CD14-positive monocyte (primary cell): ENCODE results near the gene FAM53B. TPM values are rescaled to one million over a fixed set of nuclear protein-coding genes. Genes with fewer than 3 reads are reported as not detected.

Experiments
- DNase-seq, 3 donors: peaks; one replicate each; pipeline ENCODE4 v3.0.0-alpha.2; 2011 to 2022
- H2AFZ ChIP-seq: 2 replicates; pipeline ENCODE4 v1.6.0; 2012; ENCODE audit warnings: mild to moderate bottlenecking, low read depth, low read length, inconsistent platforms; ENCODE audit not compliant: insufficient read depth, poor library complexity, severe bottlenecking
- H3K27ac ChIP-seq, 2 donors: 1 replicate in 1 of 2; 2 replicates in 1 of 2; pipeline ENCODE4 v1.5.1; 2012 to 2013; ENCODE audit warnings: low read length in 2 of 2, control low read depth in 1 of 2, inconsistent platforms in 1 of 2, low read depth in 1 of 2, mild to moderate bottlenecking in 1 of 2
- H3K27me3 ChIP-seq, 2 donors: one replicate each; pipeline versions ENCODE4 v1.6.0 to v1.6.1; 2011 to 2013; ENCODE audit warnings: low read length in 2 of 2; ENCODE audit not compliant: control insufficient read depth in 2 of 2, insufficient read depth in 2 of 2
- H3K36me3 ChIP-seq, 2 donors: replicated peaks in 1 of 2; 1 replicate in 1 of 2; 2 replicates in 1 of 2; pipeline versions ENCODE4 v1.5.1 to v1.6.1; 2012 to 2013; ENCODE audit warnings: low read length in 2 of 2, control low read depth in 1 of 2, inconsistent platforms in 1 of 2, mild to moderate bottlenecking in 1 of 2; ENCODE audit not compliant: insufficient read depth in 2 of 2, control insufficient read depth in 1 of 2
- H3K4me1 ChIP-seq, 2 donors: 1 replicate in 1 of 2; 2 replicates in 1 of 2; pipeline versions ENCODE4 v1.5.1 to v1.6.1; 2012 to 2013; ENCODE audit warnings: low read length in 2 of 2, control low read depth in 1 of 2, inconsistent platforms in 1 of 2, mild to moderate bottlenecking in 1 of 2, moderate library complexity in 1 of 2; ENCODE audit not compliant: insufficient read depth in 2 of 2, control insufficient read depth in 1 of 2
- H3K4me2 ChIP-seq: replicated peaks from 2 replicates; pipeline ENCODE3; 2012; ENCODE audit warnings: low read length, moderate library complexity, mild to moderate bottlenecking; ENCODE audit not compliant: poor library complexity, severe bottlenecking; ENCODE audit errors: extremely low read depth
- H3K4me3 ChIP-seq, 3 experiments: fragments of 200-600 bp in 1 of 3; sonication (generic) in 1 of 3; replicated peaks in 1 of 3; 1 replicate in 2 of 3; 2 replicates in 1 of 3; pipeline ENCODE4 v1.5.1; 2011 to 2013; ENCODE audit warnings: low read length in 3 of 3, mild to moderate bottlenecking in 3 of 3, control low read depth in 2 of 3, low read depth in 2 of 3, inconsistent platforms in 1 of 3, moderate library complexity in 1 of 3
- H3K79me2 ChIP-seq: 2 replicates; pipeline ENCODE4 v1.6.0; 2012; ENCODE audit warnings: mild to moderate bottlenecking, control low read depth, inconsistent platforms, low read length, moderate library complexity; ENCODE audit not compliant: insufficient read depth
- H3K9ac ChIP-seq: 2 replicates; pipeline ENCODE4 v1.6.0; 2017; ENCODE audit warnings: low read length, mild to moderate bottlenecking; ENCODE audit not compliant: insufficient read depth, poor library complexity, severe bottlenecking
- H3K9me3 ChIP-seq, 2 donors: replicated peaks in 1 of 2; 1 replicate in 1 of 2; 2 replicates in 1 of 2; pipeline versions ENCODE4 v1.5.1 to v1.6.1; 2012 to 2013; ENCODE audit warnings: low read length in 2 of 2, control low read depth in 1 of 2; ENCODE audit not compliant: control insufficient read depth in 1 of 2, insufficient read depth in 1 of 2
- H4K20me1 ChIP-seq: 2 replicates; pipeline ENCODE4 v1.6.0; 2012; ENCODE audit warnings: mild to moderate bottlenecking, low read length, control low read depth, moderate library complexity; ENCODE audit not compliant: insufficient read depth
- H3K27ac Mint-ChIP-seq, 7 donors: one replicate each; pipeline ENCODE4 v1.8.0; 2020; ENCODE audit warnings: mild to moderate bottlenecking in 7 of 7, mixed read lengths in 7 of 7, moderate library complexity in 6 of 7, inconsistent platforms in 2 of 7
- H3K27me3 Mint-ChIP-seq, 3 donors: one replicate each; pipeline ENCODE4 v1.8.0; 2021 to 2022; ENCODE audit warnings: low read depth in 3 of 3, mild to moderate bottlenecking in 3 of 3, mixed read lengths in 3 of 3, moderate library complexity in 3 of 3, inconsistent platforms in 1 of 3
- H3K36me3 Mint-ChIP-seq, 2 donors: one replicate each; pipeline ENCODE4 v1.8.0; 2020; ENCODE audit warnings: mixed read lengths in 2 of 2, inconsistent platforms in 1 of 2, mild to moderate bottlenecking in 1 of 2
- H3K4me1 Mint-ChIP-seq: one replicate; pipeline ENCODE4 v1.8.0; 2020; ENCODE audit warnings: mild to moderate bottlenecking, mixed read lengths
- H3K4me3 Mint-ChIP-seq, 2 donors: one replicate each; pipeline ENCODE4 v1.8.0; 2020; ENCODE audit warnings: mild to moderate bottlenecking in 2 of 2, mixed read lengths in 2 of 2, moderate library complexity in 1 of 2
- H3K9me3 Mint-ChIP-seq, 7 donors: one replicate each; pipeline ENCODE4 v1.8.0; 2020 to 2022; ENCODE audit warnings: mixed read lengths in 7 of 7, mild to moderate bottlenecking in 6 of 7, moderate library complexity in 6 of 7, inconsistent platforms in 2 of 7
- WGBS: methylation state at CpG from one replicate; pipeline ENCODE4 v1.1.5; 2013; ENCODE audit warnings: missing lambda C conversion rate; ENCODE audit not compliant: insufficient coverage; 5-methylcytosine and 5-hydroxymethylcytosine counted together
- intact Hi-C, 2 donors: fragments of 100-400 bp; cut with micrococcal nuclease; formaldehyde crosslinking; loops; one replicate each; pipeline versions ENCODE4 v1.15.0 to v1.15.1; 2023
- polyA plus RNA-seq, 3 donors: library from polyadenylated mRNA; depleted of rRNA in 1 of 3; unstranded in 2 of 3; stranded (reverse) in 1 of 3; fragments of 300-500 nt in 2 of 3; fragments of >200 nt in 1 of 3; fragmentation: Illumina TruSeq in 2 of 3; gene quantifications; 1 replicate in 2 of 3; 2 replicates in 1 of 3; pipeline ENCODE4 v1.2.3, GENCODE V29; 2012 to 2021
- TF ChIP-seq, protein P1 (sequence below): fragments of 200-600 bp; IDR thresholded peaks from one replicate; pipeline ENCODE4 v1.8.0; 2022; ENCODE audit warnings: antibody characterized with exemption, mild to moderate bottlenecking

The FAM53B gene
- polyA plus RNA-seq, 3 donors, result 5.8 to 23.3 (median 12.6) TPM

DNA sequence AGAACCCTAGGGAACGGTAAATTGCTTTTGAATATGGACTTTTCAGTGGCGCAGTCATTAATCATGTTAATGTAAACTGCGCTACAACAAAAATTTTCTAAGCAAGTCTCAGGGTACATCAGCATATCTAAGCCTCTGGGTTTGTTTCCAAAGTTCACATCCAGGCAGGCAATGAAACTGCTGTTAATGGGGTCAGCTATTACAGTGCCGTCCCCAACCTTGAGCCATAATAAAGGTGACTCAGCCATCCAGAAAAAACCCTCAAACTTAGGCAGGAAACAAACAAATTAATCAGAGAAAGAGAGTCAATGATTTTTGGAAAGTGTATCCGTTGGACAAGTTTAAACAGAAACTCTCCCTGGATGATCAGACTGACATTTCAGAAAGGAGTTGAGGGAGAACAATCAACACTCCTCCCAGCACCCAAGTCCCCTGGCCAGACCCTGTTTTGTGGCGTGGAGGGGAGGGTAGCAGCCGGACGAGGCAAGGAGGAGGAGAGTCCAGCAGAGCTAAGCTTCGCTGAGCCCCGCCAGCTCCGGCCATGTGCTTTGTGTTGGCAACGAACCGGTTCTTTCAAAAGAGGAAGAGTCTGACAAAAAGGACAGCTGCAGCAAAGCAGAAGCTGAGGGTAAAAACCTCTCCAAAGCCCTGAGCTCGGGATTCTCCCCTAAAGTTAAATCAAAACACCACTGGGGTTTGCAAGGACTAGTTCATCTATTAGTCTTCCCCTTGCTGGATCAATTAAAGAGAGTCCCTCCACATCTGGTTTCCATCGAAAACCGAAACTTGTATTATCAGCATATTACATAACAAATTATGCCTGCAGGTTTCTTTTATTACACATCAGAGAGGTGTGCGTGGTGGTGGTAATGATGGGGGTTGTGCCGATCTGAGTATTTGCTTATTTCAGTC lies 3.6 kb downstream of the FAM53B start:
- no peaks in the 10 kb centered on the region for H3K27me3 ChIP-seq
- peaks cover 76% of the 10 kb centered on the region for H4K20me1 ChIP-seq
- TF ChIP-seq, protein P1, sequence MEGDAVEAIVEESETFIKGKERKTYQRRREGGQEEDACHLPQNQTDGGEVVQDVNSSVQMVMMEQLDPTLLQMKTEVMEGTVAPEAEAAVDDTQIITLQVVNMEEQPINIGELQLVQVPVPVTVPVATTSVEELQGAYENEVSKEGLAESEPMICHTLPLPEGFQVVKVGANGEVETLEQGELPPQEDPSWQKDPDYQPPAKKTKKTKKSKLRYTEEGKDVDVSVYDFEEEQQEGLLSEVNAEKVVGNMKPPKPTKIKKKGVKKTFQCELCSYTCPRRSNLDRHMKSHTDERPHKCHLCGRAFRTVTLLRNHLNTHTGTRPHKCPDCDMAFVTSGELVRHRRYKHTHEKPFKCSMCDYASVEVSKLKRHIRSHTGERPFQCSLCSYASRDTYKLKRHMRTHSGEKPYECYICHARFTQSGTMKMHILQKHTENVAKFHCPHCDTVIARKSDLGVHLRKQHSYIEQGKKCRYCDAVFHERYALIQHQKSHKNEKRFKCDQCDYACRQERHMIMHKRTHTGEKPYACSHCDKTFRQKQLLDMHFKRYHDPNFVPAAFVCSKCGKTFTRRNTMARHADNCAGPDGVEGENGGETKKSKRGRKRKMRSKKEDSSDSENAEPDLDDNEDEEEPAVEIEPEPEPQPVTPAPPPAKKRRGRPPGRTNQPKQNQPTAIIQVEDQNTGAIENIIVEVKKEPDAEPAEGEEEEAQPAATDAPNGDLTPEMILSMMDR, result no peak
- H2AFZ ChIP-seq, result no peak overlapping the region
- intact Hi-C loops, result loop anchor here (2.0 to 5.0 kb wide), 6 partner anchors 18 to 98 kb away; no protein-coding TSS in a partner anchor
- peak overlapping the region; percentile 63 to 83 for H3K27ac ChIP-seq
- H3K4me3 ChIP-seq, result peak overlapping the region in 1 of 3 experiments; percentile 89
- H3K79me2 ChIP-seq, result peaks cover 76% of the 10 kb centered on the region
- H3K9ac ChIP-seq, result peak overlapping the region; percentile 31
- H3K4me2 ChIP-seq, result peak overlapping the region; percentile 93
- DNase-seq, result peak; percentile 69 to 74 (median 69)
- Mint-ChIP-seq H3K4me1 (peaks cover 72% of the 10 kb centered on the region), H3K36me3 (peaks cover 31 to 35% of the 10 kb centered on the region in 2 donors), H3K4me3 (peak overlapping the region; percentile 99 to 100), H3K27me3 (peaks cover 2% of the 10 kb centered on the region in 3 donors), H3K27ac (peak overlapping the region; percentile 86 to 96 (median 92)), H3K9me3 (no peaks in the 10 kb centered on the region)
- peaks cover 0 to 18% of the 10 kb centered on the region in 2 donors for H3K36me3 ChIP-seq
- no peaks in the 10 kb centered on the region for H3K9me3 ChIP-seq
- WGBS, result 19% methylated on average over 11 of the region's 18 CpGs
- peaks cover 37 to 44% of the 10 kb centered on the region in 2 donors for H3K4me1 ChIP-seq

DNA sequence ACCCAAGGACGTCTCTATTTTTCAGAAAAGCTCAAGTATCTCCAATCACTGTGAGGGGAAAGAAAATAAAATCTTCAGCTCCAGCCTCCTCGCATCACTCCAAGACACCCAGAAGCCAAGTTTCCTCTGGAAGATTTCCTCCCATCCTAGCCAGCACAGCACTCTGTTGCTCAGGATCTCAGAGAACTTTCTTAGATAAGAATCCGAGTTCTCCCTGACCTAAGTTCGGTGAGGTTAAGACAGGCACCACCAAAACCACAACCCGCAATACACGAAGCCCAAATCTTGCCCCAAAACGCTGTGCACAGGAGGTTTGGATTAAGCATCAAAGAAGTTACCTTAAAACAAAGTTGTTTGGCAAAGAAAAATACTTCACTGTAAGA lies 4.2 kb downstream of the FAM53B start:
- peaks cover 2% of the 10 kb centered on the region in 3 donors for H3K27me3 Mint-ChIP-seq
- DNase-seq, result no peak
- H3K4me1 Mint-ChIP-seq, result peaks cover 72% of the 10 kb centered on the region
- H3K9ac ChIP-seq, result no peak overlapping the region
- peaks cover 0 to 24% of the 10 kb centered on the region in 2 donors for H3K36me3 ChIP-seq
- TF ChIP-seq, protein P1, result no peak
- no peaks in the 10 kb centered on the region for H3K9me3 ChIP-seq
- H3K4me3 ChIP-seq, result no peak overlapping the region
- H2AFZ ChIP-seq, result no peak overlapping the region
- H3K36me3 Mint-ChIP-seq, result peaks cover 34 to 40% of the 10 kb centered on the region in 2 donors
- peak overlapping the region; percentile 93 for H3K4me2 ChIP-seq
- H3K4me1 ChIP-seq, result peaks cover 37 to 39% of the 10 kb centered on the region in 2 donors
- WGBS, result 36% methylated on average over 2 of the region's 7 CpGs
- H3K79me2 ChIP-seq, result peaks cover 83% of the 10 kb centered on the region
- intact Hi-C loops, result loop anchor here (2.0 to 5.0 kb wide), 6 partner anchors 17 to 98 kb away; no protein-coding TSS in a partner anchor
- peaks cover 80% of the 10 kb centered on the region for H4K20me1 ChIP-seq
- peak overlapping the region; percentile 99 to 100 for H3K4me3 Mint-ChIP-seq
- peak overlapping the region in 1 of 2 donors; percentile 83 for H3K27ac ChIP-seq
- H3K27me3 ChIP-seq, result no peaks in the 10 kb centered on the region
- peak overlapping the region in 4 of 7 donors; percentile 41 to 96 (median 89) for H3K27ac Mint-ChIP-seq
- H3K9me3 Mint-ChIP-seq, result no peaks in the 10 kb centered on the region
